Measurements from ENCODE around the gene EMX1.
A peak's percentile ranks its signal among the peaks of the same experiment; 100 is the strongest.

Gene EMX1

DNA sequence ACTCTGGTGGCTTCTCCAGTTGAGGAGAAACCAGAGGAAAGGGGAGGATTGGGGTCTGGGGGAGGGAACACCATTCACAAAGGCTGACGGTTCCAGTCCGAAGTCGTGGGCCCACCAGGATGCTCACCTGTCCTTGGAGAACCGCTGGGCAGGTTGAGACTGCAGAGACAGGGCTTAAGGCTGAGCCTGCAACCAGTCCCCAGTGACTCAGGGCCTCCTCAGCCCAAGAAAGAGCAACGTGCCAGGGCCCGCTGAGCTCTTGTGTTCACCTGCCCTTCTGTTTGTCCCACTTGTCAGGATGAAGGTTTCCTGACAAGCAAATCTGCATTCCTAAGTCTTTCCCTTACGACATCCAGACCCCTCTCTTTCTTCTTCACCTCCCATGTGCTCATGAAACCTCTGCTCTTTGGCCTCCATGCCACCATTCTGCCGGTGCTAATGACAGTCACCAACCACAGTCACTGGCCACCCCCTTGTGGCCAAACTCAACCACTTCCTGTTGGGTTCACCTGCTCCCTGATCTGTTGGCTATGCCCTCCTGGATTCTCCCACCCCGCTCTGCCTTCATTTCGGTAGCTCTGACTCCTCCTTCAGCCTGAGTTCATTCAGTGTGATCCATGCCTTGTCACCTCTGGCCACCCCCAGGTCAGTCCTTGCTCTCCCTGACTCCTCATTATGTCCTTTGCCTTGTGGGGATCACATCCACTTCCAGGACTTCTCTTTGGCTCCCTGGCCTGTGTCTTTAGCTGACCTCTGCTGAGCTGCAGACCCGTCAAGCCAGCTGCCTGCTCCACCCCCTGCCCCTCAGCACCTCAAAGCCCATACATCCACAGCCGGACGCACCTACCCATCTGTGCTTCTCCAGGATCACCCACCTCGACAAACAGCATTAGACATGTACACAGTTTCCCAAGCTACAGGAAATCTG, 17.6 kb downstream of the EMX1 start:
- peak; percentile 82 for DNase-seq
- TF ChIP-seq, protein P1, sequence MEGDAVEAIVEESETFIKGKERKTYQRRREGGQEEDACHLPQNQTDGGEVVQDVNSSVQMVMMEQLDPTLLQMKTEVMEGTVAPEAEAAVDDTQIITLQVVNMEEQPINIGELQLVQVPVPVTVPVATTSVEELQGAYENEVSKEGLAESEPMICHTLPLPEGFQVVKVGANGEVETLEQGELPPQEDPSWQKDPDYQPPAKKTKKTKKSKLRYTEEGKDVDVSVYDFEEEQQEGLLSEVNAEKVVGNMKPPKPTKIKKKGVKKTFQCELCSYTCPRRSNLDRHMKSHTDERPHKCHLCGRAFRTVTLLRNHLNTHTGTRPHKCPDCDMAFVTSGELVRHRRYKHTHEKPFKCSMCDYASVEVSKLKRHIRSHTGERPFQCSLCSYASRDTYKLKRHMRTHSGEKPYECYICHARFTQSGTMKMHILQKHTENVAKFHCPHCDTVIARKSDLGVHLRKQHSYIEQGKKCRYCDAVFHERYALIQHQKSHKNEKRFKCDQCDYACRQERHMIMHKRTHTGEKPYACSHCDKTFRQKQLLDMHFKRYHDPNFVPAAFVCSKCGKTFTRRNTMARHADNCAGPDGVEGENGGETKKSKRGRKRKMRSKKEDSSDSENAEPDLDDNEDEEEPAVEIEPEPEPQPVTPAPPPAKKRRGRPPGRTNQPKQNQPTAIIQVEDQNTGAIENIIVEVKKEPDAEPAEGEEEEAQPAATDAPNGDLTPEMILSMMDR (IDR thresholded peaks at IDR 0.05; ENCODE audit: low read depth, low read length) = peak; percentile 94
- no peaks in the 10 kb centered on the region for H3K9me3 ChIP-seq (ENCODE audit: severe bottlenecking)
- H3K4me3 ChIP-seq (ENCODE audit: low read depth, low read length) = no peak overlapping the region
- no peaks in the 10 kb centered on the region for H3K27me3 ChIP-seq (ENCODE audit: insufficient read depth, low read depth, severe bottlenecking)
- peaks cover 12% of the 10 kb centered on the region for H3K36me3 ChIP-seq
- H3K27ac ChIP-seq = no peak overlapping the region

DNA sequence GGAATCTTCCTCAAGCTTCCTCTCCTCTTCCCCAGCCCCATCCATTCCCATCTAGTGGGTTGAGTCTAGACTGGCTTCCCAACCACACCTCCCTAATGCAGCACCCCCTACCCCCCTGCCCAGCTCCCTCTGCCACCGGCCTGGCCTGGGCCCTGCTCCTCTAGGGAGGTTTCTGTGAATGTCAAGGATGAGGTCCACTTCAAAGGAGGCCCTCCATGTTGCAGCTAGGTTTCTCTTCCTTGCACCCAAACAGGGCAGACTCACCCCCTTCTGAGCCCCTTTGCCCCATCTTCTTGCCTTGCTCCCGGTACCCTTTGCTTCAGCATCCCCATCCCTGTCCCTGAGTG, 18.3 kb downstream of the EMX1 start:
- DNase-seq = no peak
- Histone ChIP-seq H3K27me3 (ENCODE audit: insufficient read depth, low read depth, severe bottlenecking) (no peaks in the 10 kb centered on the region), H3K4me3 (ENCODE audit: low read depth, low read length) (no peak overlapping the region), H3K9me3 (ENCODE audit: severe bottlenecking) (no peaks in the 10 kb centered on the region), H3K27ac (no peak overlapping the region), H3K36me3 (peaks cover 12% of the 10 kb centered on the region)
- TF ChIP-seq, protein P1 (IDR thresholded peaks at IDR 0.05; ENCODE audit: low read depth, low read length) = no peak

DNA sequence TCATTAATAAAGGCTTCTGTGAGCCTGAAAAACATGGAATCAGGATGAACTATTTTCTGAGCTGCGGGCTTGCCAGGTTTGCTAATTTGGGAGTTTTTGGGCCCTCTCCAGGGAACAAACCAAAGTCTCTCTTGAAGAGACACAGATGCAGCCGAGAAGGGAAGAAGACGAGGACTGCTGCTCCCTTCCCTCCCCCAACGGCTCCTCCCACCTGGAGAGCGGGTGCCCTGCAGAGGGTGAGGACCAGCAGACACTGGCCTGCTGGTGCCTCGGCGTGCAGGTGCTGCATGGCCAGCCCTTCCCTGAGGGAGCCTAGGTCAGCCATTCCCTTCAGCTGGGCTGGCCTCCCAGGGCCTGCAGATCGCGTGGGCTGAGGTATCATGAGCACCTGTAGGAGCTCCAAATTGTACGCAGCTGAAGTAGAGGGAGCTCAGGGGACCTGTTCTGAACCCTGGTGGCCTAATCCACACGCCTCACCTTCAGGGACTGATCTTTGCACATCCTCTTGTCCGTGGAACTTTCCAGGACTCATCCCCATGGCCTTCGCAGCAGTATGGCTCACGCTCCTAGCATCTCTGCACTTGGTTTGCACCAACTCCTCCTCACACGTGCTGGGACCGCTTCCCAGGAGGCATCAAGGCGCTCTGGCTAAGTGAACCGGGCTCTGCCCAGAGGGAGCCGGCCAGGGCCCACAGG, 19.5 kb downstream of the EMX1 start:
- TF ChIP-seq, protein P1 (IDR thresholded peaks at IDR 0.05; ENCODE audit: low read depth, low read length) = no peak
- Histone ChIP-seq H3K27ac (no peak overlapping the region), H3K9me3 (ENCODE audit: severe bottlenecking) (no peaks in the 10 kb centered on the region), H3K27me3 (ENCODE audit: insufficient read depth, low read depth, severe bottlenecking) (no peaks in the 10 kb centered on the region), H3K36me3 (peaks cover 12% of the 10 kb centered on the region), H3K4me3 (ENCODE audit: low read depth, low read length) (no peak overlapping the region)
- no peak for DNase-seq

DNA sequence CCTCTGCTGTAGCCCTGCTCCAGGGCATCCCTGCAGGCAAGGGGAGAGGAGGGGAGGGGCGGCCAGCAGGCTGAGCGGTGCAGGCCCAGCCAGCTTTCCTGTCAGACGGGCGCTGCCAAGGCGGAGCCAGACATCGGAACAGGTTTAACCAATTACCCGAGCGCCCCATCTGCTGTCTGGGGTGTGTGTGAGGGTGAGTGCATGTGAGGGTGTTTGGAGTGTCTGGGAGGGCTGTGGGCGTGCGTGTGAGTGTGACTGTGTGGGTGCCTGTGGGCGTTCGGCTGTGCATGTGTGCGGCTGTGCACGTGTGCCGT, 20.0 kb downstream of the EMX1 start:
- Histone ChIP-seq H3K36me3 (peaks cover 12% of the 10 kb centered on the region), H3K9me3 (ENCODE audit: severe bottlenecking) (no peaks in the 10 kb centered on the region), H3K4me3 (ENCODE audit: low read depth, low read length) (no peak overlapping the region), H3K27ac (no peak overlapping the region), H3K27me3 (ENCODE audit: insufficient read depth, low read depth, severe bottlenecking) (no peaks in the 10 kb centered on the region)
- TF ChIP-seq, protein P1 (IDR thresholded peaks at IDR 0.05; ENCODE audit: low read depth, low read length) = no peak
- DNase-seq = peak; percentile 73

DNA sequence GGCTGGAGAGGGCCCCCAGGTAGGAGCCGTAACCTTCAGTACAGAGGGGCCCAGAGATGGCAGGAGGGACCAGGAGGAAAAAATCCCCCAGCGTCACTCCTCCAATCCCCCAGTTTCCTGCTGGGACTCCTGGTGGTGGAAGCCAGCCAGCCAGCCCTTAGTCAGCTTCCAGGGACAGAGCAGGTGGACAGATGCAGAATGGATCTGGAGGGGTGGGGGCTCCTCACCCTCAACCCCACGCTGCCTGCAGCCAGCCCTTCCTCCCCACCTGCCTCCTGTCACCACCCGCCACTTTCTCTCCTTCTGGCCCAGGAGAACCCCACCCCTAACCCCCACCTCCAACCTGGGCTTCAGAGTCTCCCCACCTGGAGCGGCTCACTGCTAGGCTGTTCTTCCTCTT, 21.1 kb downstream of the EMX1 start:
- H3K9me3 ChIP-seq (ENCODE audit: severe bottlenecking) = no peaks in the 10 kb centered on the region
- H3K27ac ChIP-seq = no peak overlapping the region
- peak; percentile 64 for DNase-seq
- TF ChIP-seq, protein P1 (IDR thresholded peaks at IDR 0.05; ENCODE audit: low read depth, low read length) = no peak
- H3K4me3 ChIP-seq (ENCODE audit: low read depth, low read length) = no peak overlapping the region
- no peaks in the 10 kb centered on the region for H3K27me3 ChIP-seq (ENCODE audit: insufficient read depth, low read depth, severe bottlenecking)
- H3K36me3 ChIP-seq = peaks cover 15% of the 10 kb centered on the region
